ENCODE data around the gene GALNT18.
A peak's percentile ranks its signal among the peaks of the same experiment; 100 is the strongest.

The GALNT18 gene

DNA sequence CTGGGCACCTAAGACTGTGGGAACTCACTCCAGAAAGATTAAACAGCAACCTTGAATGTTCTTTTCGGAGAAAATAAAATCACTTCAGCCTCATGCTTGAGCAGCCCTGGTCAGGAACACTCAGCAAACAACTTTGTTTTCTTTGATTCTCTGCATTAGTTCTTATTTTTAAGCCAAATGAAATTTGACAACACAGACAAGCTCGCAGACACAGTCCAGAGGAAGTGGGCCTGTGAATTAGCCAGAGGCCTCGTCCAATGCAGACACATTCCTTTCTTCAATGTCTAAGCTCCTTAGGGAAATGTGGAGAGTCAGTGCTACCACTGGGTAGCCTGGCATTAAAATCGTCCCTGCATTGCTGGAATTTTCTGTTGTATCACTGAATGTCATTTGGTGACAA is 205.9 kb downstream of the GALNT18 start:
- Mint-ChIP-seq H3K27me3 (peaks cover 27% of the 10 kb centered on the region), H3K36me3 (no peaks in the 10 kb centered on the region), H3K4me3 (no peak overlapping the region), H3K4me1 (peaks cover 10% of the 10 kb centered on the region), H3K27ac (no peak overlapping the region), H3K9me3 (no peaks in the 10 kb centered on the region)
- no peak for ATAC-seq

DNA sequence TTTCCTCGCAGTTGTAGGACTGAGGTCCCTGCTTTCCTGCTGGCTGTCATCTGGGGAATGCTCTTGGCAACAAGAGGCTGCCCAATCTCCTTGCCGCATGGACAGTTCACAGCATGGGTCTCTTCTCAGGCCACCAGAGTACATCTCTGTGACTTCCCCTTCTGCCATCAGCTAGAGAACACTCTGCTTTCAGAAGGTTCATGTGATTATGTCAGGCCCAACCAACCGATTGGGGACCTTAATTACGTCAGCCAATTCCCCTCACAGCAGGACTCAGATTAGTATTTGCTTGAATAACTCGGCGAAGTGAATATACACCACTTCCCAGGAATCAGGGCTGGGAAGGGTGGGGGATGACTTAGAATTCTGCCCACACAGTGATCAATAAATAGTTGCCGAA is 206.8 kb downstream of the GALNT18 start:
- H3K4me1 Mint-ChIP-seq: peaks cover 10% of the 10 kb centered on the region
- peaks cover 36% of the 10 kb centered on the region for H3K27me3 Mint-ChIP-seq
- no peak overlapping the region for H3K27ac Mint-ChIP-seq
- no peaks in the 10 kb centered on the region for H3K9me3 Mint-ChIP-seq
- no peaks in the 10 kb centered on the region for H3K36me3 Mint-ChIP-seq
- ATAC-seq: no peak
- H3K4me3 Mint-ChIP-seq: no peak overlapping the region

DNA sequence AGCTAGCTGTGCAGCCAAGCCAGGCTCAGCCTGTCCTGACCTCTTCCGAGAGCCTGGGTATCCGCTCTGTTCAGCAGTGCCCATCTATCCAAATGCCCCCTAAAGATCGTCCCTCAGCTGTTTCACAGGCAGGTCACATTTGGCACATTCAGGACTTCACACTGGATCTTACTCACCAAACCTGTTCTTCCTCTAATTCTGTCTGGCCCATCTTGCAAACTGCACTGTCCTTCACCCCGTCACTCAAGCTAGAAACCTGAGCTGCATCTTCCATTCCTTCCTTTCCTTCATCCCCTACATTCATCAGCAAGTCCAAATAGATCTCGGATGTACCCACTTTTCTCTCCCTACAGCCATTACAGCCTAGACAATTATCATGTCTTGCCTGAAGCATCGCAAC is 208.0 kb downstream of the GALNT18 start:
- Mint-ChIP-seq H3K4me3 (no peak overlapping the region), H3K36me3 (no peaks in the 10 kb centered on the region), H3K4me1 (peaks cover 10% of the 10 kb centered on the region), H3K27ac (no peak overlapping the region), H3K9me3 (no peaks in the 10 kb centered on the region), H3K27me3 (peaks cover 36% of the 10 kb centered on the region)
- ATAC-seq: no peak

DNA sequence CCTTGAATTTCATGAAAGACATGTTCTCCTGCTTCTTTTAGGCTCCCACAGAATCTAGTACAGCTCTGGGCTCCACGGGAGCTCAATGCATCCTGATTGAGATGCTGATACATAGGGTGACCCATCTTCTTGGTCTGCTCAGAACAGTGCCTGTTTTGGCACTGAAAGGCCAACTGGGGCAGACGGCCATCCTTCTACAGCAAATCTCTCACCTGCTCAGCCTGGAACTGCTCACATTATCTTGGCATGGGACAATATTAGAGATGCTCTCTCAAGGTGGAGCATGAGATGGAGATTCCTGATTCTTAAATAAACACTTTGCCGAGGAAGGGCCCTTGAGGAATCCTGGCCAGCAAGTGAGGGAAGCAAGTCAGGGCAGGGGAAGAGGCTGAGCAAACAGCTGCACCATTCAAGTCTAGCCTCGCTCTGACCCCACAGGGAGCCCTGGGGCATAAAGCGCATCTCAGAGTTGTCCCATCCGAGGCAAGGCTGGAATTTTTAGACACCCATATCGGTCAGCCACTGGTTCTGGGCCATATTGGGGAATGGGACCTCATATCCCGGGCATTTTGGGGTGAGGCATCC is 210.3 kb downstream of the GALNT18 start:
- H3K4me1 Mint-ChIP-seq: peaks cover 3% of the 10 kb centered on the region
- no peaks in the 10 kb centered on the region for H3K36me3 Mint-ChIP-seq
- no peak for ATAC-seq
- no peaks in the 10 kb centered on the region for H3K9me3 Mint-ChIP-seq
- no peak overlapping the region for H3K4me3 Mint-ChIP-seq
- H3K27ac Mint-ChIP-seq: no peak overlapping the region
- H3K27me3 Mint-ChIP-seq: peaks cover 27% of the 10 kb centered on the region

DNA sequence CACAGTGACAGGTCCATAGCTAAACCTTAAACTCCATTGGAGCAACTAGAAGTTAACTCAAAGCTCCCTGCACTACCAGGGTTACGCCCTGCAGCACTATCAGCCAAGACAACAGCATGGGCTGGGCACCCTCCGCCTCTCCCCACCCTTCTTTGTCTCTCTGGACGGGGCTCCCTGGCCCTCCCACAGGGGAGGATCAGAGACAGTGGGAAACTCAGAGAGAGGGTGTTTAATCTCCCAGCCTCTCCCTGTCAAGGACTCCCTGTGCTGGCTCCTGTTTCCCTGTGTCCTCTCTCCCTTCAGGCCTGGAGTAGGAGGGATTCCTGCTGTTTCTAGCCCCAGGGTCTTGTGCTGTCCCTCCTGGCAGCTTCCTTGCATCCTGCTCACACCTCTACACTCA is 211.9 kb downstream of the GALNT18 start:
- Mint-ChIP-seq H3K4me3 (no peak overlapping the region), H3K36me3 (no peaks in the 10 kb centered on the region), H3K4me1 (no peaks in the 10 kb centered on the region), H3K9me3 (no peaks in the 10 kb centered on the region), H3K27ac (no peak overlapping the region), H3K27me3 (peaks cover 31% of the 10 kb centered on the region)
- ATAC-seq: no peak

DNA sequence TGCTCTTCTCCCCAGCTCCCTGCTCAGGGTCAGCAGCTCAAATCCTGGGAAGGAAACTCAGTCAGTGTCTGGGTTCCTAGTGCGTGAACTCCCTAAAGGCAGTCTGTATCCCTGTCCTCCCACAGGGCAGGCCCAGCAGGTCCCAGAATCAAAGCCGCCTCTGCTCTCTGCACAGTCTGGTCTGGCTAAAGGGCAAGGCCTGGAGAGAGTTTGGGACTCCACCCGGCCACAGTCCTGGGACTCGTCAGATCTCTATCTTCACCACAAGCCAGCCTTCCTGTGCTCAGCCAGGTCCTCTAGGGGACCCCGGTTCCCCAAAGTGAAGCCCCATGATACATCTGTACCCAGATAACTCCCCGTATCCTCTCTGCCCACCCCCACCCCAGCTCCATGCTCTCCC is 212.6 kb downstream of the GALNT18 start:
- Mint-ChIP-seq H3K4me1 (no peaks in the 10 kb centered on the region), H3K27me3 (peaks cover 33% of the 10 kb centered on the region), H3K27ac (no peak overlapping the region), H3K9me3 (no peaks in the 10 kb centered on the region), H3K4me3 (no peak overlapping the region), H3K36me3 (no peaks in the 10 kb centered on the region)
- peak; percentile 10 for ATAC-seq

DNA sequence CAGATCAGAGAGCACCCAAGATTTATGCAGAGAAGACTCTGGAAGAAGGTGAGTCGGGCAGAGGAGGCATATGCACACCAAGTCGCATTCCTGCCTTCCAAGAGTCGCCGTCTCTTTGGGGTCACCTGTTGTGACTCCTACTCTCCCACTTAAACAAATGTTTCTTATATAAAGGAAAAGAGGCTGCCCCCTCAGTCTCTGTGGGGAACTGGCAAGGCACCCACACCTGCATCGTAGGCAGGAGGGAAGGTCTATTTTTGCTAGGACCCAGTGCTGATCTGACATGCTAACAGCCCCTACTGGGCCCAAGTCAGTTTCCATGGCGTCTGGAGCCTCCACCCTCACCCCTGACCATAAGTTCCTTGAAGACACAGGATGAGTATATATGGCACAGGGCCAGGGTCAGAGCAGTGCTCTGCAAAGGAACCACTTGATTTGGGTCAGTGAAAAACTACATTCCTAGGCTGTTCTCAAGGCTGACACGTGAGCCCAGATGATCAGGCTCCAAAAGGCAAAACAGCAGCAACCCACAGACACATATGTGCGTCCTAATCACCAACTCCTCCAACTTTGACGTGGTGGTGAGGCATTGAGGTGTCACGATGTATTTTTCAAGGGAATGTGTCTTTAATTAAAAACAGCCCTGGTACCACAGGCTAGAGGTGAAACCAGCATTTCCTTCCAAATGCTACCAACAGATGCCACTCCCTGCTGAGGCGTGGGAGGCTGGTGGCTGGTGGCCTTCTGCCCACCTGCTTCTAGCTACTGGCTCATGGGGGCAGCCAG is 213.2 kb downstream of the GALNT18 start:
- ATAC-seq: no peak
- H3K27ac Mint-ChIP-seq: no peak overlapping the region
- H3K27me3 Mint-ChIP-seq: peaks cover 33% of the 10 kb centered on the region
- no peaks in the 10 kb centered on the region for H3K4me1 Mint-ChIP-seq
- no peak overlapping the region for H3K4me3 Mint-ChIP-seq
- H3K36me3 Mint-ChIP-seq: no peaks in the 10 kb centered on the region
- H3K9me3 Mint-ChIP-seq: no peaks in the 10 kb centered on the region

DNA sequence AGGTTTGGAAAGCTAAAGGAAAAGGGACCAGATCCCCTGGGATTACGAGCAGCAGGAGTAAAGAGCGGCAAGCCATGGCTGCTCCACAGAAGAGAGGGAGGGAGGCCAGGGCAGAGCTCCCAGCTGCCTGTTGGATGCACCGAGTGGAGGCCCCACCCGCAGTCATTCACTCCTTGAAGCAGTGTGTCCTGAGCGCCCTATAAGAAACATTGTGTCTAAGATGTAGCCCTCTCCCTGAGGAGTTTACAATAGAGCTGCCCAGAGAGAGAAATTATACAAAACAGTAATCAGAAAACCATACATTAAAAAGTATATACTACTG is 214.1 kb downstream of the GALNT18 start:
- no peaks in the 10 kb centered on the region for H3K36me3 Mint-ChIP-seq
- no peaks in the 10 kb centered on the region for H3K9me3 Mint-ChIP-seq
- H3K27ac Mint-ChIP-seq: no peak overlapping the region
- H3K4me3 Mint-ChIP-seq: no peak overlapping the region
- peaks cover 32% of the 10 kb centered on the region for H3K27me3 Mint-ChIP-seq
- H3K4me1 Mint-ChIP-seq: no peaks in the 10 kb centered on the region
- no peak for ATAC-seq

DNA sequence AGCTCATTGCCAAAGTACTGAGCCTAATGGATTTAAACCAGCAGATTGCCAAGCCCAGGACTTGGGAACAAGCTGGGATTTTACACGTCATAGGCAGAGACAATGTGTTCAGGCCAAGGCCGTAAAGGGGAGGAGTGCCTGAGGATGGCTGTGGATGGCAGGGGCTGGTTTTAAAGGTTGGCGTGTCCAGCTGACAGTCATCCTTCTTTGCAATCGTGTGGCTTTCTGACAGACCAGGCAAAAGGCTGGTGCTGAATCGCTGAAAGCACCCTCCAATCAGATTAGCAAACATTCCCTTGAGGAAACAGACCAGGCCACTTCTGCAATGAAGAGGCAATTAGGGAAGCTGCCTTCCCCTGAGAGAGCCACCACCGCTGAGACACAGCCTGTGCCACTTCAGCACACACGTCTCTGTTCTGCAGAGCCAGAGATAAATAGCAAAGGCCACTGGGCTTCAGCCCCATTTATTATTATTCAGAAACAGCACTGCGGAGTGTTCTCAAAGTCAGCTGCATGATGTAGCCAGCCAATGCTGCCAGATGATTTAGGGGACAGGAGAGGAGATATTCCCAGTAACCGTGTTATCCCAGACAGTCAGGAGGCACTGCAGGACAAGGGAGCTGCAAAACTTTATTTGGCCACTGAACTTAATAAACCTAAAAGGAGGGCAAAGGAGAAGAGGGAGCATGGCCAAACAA is 214.6 kb downstream of the GALNT18 start:
- no peaks in the 10 kb centered on the region for H3K36me3 Mint-ChIP-seq
- no peaks in the 10 kb centered on the region for H3K4me1 Mint-ChIP-seq
- H3K9me3 Mint-ChIP-seq: no peaks in the 10 kb centered on the region
- ATAC-seq: no peak
- peaks cover 32% of the 10 kb centered on the region for H3K27me3 Mint-ChIP-seq
- no peak overlapping the region for H3K4me3 Mint-ChIP-seq
- no peak overlapping the region for H3K27ac Mint-ChIP-seq

DNA sequence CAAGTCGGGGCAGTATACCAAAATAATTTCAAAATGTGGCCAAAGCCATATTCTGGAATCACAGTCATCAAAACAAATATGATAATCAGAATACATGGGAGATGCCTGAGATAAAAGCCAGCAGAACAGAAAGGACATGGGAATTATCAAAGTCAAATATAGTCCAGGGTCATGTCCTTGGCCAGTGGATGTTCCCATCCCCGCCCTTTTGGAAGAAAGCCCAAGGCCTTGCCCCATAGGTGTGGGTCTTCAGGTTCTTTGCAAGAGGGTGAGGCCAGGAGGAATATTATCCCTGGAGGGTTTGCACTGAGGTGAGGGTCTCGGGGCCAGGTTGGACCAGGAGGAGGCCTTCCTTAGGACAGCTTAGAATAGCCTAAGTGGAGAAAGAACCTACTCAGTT is 215.2 kb downstream of the GALNT18 start:
- no peak for ATAC-seq
- Mint-ChIP-seq H3K4me3 (no peak overlapping the region), H3K27me3 (peaks cover 32% of the 10 kb centered on the region), H3K9me3 (no peaks in the 10 kb centered on the region), H3K27ac (no peak overlapping the region), H3K4me1 (no peaks in the 10 kb centered on the region), H3K36me3 (no peaks in the 10 kb centered on the region)

DNA sequence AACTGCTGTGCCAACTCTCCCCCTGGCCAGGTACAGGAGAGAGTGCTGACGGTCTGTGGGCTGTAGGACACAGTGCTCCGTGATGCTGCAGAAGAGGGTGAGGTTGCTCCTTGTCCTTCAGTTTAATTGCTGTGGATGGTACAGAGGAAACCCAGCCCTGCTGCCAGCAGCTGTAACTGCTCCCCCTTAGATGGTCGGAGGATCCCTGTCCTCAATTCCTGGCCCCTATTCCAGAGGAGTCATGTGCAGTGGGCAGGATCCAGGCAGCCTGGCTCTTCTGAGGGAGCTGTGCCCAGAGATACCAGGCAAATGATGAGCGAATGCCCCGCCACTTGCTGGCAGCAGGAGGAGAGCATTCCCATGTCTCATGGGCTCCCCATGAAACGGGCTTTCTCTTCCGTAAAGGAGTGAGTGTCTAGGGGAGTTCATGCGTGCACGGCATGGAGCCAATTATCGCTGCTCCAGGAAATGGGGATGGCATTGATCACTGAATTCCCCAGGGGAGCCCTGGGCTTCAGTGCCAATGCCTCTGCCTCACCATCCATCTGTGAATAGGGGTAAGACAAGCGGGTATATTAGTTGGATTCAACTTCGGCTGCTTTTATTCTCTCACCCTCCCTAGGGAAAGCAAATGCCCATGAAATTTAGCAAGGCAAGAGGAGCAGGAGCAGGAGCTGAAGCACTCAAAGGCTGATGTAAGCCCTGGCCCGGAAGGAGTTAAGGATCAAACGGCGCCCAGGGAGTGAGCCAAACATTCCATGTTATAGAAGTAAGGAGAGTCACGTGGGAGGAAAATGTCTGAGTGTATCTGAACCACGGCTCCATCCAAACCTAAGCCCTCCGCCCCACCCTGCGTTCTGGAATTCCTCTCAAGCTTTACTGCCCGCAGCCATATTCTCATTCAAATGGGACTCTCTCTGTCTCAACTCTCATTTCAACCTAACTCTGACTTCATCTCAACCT is 217.8 kb downstream of the GALNT18 start:
- no peak for ATAC-seq
- no peak overlapping the region for H3K27ac Mint-ChIP-seq
- no peaks in the 10 kb centered on the region for H3K4me1 Mint-ChIP-seq

DNA sequence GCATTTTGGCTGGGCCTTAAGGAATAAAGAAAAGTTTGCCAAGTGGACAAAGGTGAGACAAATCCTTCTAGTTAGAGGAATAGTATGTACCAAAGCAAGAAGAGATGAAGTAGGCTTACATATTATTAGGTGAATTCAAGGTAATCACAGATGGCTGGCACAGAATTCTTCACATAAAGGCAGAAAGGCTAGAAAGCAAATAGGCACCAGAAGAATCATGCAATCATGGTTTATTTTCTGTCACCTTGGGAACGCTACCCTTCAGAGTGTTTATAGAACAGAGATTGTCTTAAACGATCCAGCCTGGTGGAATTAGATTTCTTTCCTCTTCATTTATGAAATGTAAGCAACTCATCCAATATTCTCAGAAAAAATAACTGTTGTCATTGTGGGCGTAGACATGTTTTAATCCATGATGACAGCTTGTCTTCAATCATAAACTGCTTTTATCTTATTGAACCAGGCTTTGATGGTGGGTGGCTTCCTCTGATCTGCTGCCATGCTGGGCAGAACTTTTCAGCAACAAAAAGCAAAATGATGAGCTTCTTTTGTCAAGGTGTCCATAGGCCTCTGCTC is 219.8 kb downstream of the GALNT18 start:
- peaks cover 23% of the 10 kb centered on the region for H3K27me3 Mint-ChIP-seq
- H3K9me3 Mint-ChIP-seq: no peaks in the 10 kb centered on the region
- H3K4me1 Mint-ChIP-seq: no peaks in the 10 kb centered on the region
- H3K36me3 Mint-ChIP-seq: no peaks in the 10 kb centered on the region
- no peak overlapping the region for H3K27ac Mint-ChIP-seq
- no peak for ATAC-seq
- no peak overlapping the region for H3K4me3 Mint-ChIP-seq

More for the DNA sequence above, 217.8 kb downstream of the GALNT18 start:
- no peaks in the 10 kb centered on the region for H3K9me3 Mint-ChIP-seq
- H3K4me3 Mint-ChIP-seq: no peak overlapping the region
- no peaks in the 10 kb centered on the region for H3K36me3 Mint-ChIP-seq
- peaks cover 23% of the 10 kb centered on the region for H3K27me3 Mint-ChIP-seq

DNA sequence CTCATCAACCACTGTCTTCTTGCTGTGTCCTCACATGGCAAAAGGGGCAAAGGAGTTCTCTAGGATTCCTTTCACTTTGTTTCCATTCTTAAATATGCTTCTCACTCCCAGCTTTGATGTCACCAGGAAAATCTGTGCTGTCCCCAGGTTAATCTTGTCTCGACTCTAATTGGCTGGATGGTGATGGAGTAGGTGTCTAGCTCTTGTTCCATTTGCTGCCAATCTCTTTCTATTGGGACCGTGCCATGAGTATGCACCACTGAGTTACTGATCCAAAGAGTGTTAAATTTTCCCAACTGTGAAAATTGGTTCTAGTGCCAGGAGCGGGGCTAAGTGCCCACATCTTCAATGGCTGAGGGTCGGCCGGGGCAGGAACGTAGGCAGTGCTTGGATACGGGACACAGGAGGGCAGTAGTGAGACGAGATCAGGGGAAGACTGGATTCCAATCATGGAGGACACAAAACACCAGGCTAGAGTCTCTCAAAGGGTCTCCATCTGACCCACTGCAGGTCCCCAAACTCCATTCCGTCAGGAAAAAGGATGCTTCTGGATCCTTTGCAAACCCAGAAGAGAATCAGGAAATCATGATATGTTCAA is 221.1 kb downstream of the GALNT18 start:
- Mint-ChIP-seq H3K4me3 (no peak overlapping the region), H3K27ac (no peak overlapping the region), H3K27me3 (peaks cover 32% of the 10 kb centered on the region), H3K36me3 (no peaks in the 10 kb centered on the region), H3K4me1 (no peaks in the 10 kb centered on the region), H3K9me3 (no peaks in the 10 kb centered on the region)
- ATAC-seq: no peak

DNA sequence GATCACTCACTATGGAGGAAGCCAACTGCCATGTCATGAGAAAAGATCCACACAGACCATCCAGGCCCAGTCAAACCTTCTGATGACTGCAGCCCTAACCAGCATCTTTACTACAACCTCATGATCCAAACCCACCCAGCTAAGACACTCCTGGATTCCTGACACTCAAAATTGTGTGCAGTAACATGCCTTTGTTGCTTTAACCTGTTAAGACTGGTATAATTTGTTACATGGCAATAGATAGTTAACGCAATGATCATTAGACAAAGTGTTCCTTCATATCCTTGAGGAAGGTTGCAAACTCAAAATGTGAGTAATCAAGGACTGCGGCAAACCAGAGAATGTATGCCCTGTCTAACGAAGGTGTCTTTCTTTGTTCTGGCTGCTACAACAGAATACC is 221.7 kb downstream of the GALNT18 start:
- H3K27ac Mint-ChIP-seq: no peak overlapping the region
- no peaks in the 10 kb centered on the region for H3K4me1 Mint-ChIP-seq
- H3K4me3 Mint-ChIP-seq: no peak overlapping the region
- no peaks in the 10 kb centered on the region for H3K9me3 Mint-ChIP-seq
- H3K27me3 Mint-ChIP-seq: peaks cover 26% of the 10 kb centered on the region
- no peaks in the 10 kb centered on the region for H3K36me3 Mint-ChIP-seq
- no peak for ATAC-seq
